Sciatic nerve (tissue), 2 donors: Measurements from ENCODE around the gene PARD6G. TPM values are rescaled to one million over a fixed set of nuclear protein-coding genes. Genes with fewer than 3 reads are reported as not detected.
"Not testable (repeated sequence)": the region's sequence is repeated elsewhere in the genome, so short reads cannot be mapped to it uniquely, and the experiment has no call there.

Experiments
- ATAC-seq: fragments of 200-7000 bp; cut with Tn5 transposase; one replicate; pipeline ENCODE4 v1.9.1; 2020; ENCODE audit warnings: mild to moderate bottlenecking, moderate library complexity
- DNase-seq: peaks from one replicate; pipeline ENCODE4 v3.0.0-alpha.2; 2020; ENCODE audit warnings: low spot score
- intact Hi-C: fragments of 100-400 bp; cut with DNase I; formaldehyde crosslinking; loops from one replicate; pipeline ENCODE4 v1.14.2; 2022
- total RNA-seq: library from RNA; stranded (reverse); fragmentation: NEBNext Ultra II Directional; extraction: Animal tissue kit (Norgen Biotek cat#: 25700); gene quantifications from one replicate; pipeline ENCODE4 v1.2.1, GENCODE V29; 2021
- donor health status: DM: no; HTN: no; CAD: no.
- donor health status: DM: no; HTN: no; CAD: no.

The PARD6G gene
- total RNA-seq, 1 donor from 2014 or later, result 11.2 TPM

- DNase-seq, ATAC-seq, intact Hi-C loops: not testable (repeated sequence)
Observed at GRCh38 chr18:80164727-80165355, 82.5 kb downstream of the PARD6G start.

- ATAC-seq (no peak), DNase-seq (no peak)
- intact Hi-C loops, result no loop called here
Observed at GRCh38 chr18:80163183-80163582, 84.1 kb downstream of the PARD6G start.

DNA sequence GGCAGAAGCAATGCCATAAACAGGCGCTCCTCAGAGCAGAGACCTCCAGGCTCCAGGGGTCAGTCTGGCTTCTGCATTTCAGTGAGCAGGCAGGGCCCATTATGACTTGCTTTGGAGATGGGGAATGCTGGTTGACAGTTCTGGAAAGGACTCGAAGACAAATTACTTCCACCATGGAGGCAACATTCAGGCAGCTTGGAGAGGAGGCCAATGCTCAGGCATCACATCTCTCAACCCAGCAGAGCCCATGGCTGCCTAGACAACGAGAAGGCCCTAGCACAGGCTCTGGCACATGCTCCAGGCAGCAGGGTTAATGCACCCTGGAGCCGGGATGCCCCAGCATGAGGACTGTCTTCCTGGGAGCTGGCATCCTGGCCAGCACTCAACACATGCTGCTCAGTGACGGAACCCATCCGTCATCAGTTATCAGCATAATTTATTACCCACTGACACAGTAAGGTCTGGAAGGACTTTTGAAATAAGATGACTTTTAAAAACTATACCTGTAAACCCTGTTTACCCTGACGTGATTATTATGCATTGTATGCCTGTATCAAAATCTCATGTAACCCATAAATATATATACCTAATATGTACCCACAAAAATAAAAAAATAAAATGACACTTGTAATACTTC lies 85.4 kb downstream of the PARD6G start:
- ATAC-seq (no peak), DNase-seq (no peak)
- intact Hi-C loops, result no loop called here

GRCh38 chr18:80159713-80160636 lies 87.3 kb downstream of the PARD6G start:
- ATAC-seq (peak; percentile 50), DNase-seq (no peak)
- intact Hi-C loops, result no loop called here

GRCh38 chr18:80158365-80158764 lies 88.9 kb downstream of the PARD6G start:
- ATAC-seq (no peak), DNase-seq (no peak)
- intact Hi-C loops, result no loop called here

DNA sequence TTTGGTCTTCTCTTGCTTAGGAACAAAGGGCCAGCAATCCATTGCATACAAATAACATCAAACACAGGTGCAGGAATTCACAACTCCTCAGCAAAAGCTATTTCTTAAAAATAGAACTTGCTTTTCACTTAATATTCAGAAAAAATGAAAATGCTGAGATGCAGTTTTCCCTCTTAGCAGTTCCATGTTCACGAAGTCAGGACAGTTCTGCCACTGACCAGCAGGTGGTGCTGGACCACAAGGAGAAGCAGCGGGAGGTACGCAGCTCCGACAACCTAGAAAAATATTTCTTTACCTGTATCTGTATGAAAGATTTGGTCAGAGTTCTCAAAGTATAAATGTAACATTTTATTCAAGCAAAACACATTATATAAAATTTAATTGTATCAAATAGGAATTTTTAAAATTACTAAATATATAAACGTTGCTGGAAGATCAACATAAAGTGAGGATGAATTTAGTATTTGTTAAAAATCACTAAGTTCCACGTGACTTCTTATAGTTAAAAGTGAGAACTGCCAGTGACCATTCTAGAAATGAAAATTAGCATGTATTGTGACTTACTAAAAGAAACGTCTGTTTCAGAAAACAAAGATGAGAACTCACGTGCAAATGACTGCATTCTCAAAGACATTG lies 89.5 kb downstream of the PARD6G start:
- DNase-seq (peak; percentile 90), ATAC-seq (peak; percentile 75)
- intact Hi-C loops, result no loop called here

GRCh38 chr18:80154293-80154692 lies 93.0 kb downstream of the PARD6G start:
- intact Hi-C loops, result no loop called here
- ATAC-seq (no peak), DNase-seq (no peak)

- intact Hi-C loops, result no loop called here
- DNase-seq (no peak), ATAC-seq (no peak)
Observed at GRCh38 chr18:80149667-80150066, 97.6 kb downstream of the PARD6G start.

- peak; percentile 27 for ATAC-seq
- intact Hi-C loops, result no loop called here
- no peak for DNase-seq
Observed at GRCh38 chr18:80148326-80149199, 98.8 kb downstream of the PARD6G start.

GRCh38 chr18:80147418-80148325 lies 99.6 kb downstream of the PARD6G start:
- ATAC-seq (peak; percentile 98), DNase-seq (peak; percentile 92)
- intact Hi-C loops, result no loop called here

GRCh38 chr18:80147037-80147417 lies 100.3 kb downstream of the PARD6G start:
- intact Hi-C loops, result no loop called here
- DNase-seq (no peak), ATAC-seq (peak; percentile 28)

GRCh38 chr18:80145196-80145804 lies 102.0 kb downstream of the PARD6G start:
- ATAC-seq, result no peak
- intact Hi-C loops, result no loop called here
- DNase-seq, result no peak

DNA sequence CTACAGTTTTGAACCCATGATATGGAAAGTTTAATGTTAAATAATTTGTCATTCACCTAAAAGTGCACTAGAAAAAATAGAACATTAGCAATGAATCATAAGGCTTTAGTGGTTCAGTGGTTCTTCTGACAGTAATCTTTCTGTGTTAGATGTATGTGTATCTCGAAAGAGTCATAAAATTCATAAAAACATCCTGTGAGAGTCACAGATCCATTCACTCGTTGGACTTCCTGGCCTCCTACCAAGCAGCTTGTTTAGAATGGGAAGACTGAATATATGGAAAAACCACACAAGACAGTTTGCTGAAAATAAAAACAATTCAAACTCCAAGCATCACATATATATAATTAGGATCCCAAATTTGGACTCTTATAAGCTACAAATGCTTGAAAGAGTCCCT lies 103.4 kb downstream of the PARD6G start:
- intact Hi-C loops, result no loop called here
- ATAC-seq (no peak), DNase-seq (no peak)

DNA sequence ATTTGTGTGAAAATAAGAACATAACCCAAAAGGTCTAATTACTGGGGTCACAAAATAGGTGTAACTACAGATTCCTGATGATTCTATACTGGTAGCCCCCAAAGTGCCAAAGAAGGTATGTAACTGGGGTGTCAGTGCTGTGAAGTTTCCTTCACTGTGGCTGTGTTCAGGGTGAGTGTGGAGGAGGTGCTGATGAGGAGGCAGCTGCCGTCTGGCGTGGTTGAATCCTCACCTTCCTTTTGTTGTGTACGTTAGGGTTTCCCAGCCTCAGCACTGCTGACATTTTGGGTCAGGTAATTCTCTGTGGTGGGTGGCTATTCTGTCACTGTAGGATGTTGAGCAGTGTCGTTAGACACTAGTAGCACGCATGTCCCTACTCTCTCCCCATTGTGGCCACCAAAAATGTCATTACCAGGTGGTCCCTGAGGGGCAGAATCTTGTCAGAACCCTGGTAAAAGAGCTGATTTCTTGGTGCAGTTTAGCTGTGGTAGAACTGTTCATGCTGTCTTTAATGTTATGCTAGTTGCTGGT lies 106.8 kb downstream of the PARD6G start:
- ATAC-seq (no peak), DNase-seq (no peak)
- intact Hi-C loops, result no loop called here

DNA sequence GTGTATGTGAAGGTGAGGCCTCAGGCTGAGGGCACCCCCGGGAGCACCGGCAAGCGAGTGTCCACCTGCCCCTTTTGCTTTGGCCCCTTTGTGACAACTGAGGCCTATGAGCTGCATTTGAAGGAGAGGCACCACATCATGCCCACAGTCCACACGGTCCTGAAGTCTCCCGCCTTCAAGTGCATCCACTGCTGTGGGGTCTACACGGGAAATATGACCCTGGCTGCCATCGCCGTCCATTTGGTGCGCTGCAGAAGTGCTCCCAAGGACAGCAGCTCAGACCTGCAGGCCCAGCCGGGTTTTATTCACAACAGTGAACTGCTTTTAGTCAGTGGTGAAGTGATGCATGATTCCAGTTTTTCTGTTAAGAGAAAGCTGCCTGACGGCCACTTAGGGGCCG lies 109.3 kb downstream of the PARD6G start:
- intact Hi-C loops, result no loop called here
- DNase-seq (no peak), ATAC-seq (no peak)

GRCh38 chr18:80137137-80137536 lies 110.2 kb downstream of the PARD6G start:
- ATAC-seq, result no peak
- DNase-seq, result no peak
- intact Hi-C loops, result no loop called here

GRCh38 chr18:80136679-80137078 lies 110.6 kb downstream of the PARD6G start:
- intact Hi-C loops, result no loop called here
- DNase-seq (no peak), ATAC-seq (no peak)
